CD4-positive, alpha-beta T cell treated with Interferon alpha-2 for 1 hour (primary cell): ENCODE measurements around the gene NF2.
"Not testable (repeated sequence)": the region's sequence is repeated elsewhere in the genome, so short reads cannot be mapped to it uniquely, and the experiment has no call there.

ENCODE experiments used
- DNase-seq, 2 donors: peaks; one replicate each; pipeline ENCODE4 v3.0.0-alpha.2; 2020 to 2022

The NF2 gene

DNA sequence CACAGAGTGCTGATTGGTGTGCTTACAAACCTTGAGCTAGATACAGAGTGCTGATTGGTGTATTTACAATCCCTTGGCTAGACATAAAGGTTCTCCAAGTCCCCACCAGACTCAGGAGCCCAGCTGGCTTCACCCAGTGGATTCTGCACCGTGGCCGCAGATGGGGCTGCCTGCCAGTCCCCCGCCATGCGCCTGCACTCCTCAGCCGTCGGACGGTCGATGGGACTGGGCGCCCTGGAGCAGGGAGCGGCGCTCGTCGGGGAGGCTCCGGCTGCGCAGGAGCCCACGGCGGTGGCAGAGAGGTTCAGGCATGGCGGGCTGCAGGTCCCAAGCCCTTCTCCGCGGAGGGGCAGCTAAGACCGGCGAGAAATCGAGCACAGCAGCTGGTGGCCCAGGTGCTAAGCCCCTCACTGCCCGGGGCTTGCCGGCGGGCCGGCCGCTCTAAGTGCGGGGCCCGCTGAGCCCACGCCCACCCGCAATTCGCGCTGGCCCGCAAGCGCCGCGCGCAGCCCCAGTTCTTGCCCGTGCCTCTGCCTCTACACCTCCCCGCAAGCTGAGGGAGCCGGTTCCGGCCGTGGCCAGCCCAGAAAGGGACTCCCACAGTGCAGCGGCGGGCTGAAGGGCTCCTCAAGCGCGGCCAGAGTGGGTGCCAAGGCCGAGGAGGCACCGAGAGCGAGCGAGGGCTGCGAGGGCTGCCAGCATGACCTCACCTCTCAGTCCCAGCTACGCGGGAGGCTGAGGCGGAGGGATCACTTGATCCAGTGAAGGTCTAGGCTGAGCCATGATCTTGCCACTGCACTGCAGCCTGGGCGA, 5.4 kb upstream of the NF2 start:
- DNase-seq = not testable (repeated sequence)

DNA sequence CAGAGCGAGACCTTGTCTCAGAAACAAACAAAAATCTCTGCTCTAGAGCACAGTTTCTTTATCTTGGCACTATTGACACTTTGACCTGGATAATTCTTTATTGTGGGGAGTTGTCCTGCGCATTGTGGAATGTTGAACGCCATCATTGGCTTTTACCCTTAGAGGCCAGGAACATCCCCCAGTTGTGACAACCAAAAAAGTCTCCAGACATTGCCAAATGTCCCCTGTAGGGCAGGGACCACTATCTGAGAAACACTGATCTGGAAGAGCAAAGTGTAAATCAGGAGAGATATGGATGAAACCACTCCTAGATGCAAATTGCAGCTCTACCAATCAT, 4.8 kb upstream of the NF2 start:
- DNase-seq = no peak

DNA sequence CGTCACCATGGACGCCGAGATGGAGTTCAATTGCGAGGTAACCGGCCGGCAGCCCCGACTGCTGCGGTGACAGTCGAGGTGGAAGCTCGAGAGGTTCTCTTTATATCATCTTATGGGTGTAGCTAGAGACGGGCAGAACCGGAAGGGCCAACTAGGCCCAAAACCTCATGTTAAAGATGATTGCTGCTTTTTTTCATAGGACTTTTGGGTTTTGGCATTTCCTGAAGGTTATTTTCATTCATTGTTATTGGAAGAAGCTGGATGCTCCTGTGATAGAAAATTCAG, 585 bp downstream of the NF2 start:
- peak; percentile 26 to 48 for DNase-seq

GRCh38 chr22:29605527-29605850, 2.1 kb downstream of the NF2 start:
- DNase-seq = no peak

DNA sequence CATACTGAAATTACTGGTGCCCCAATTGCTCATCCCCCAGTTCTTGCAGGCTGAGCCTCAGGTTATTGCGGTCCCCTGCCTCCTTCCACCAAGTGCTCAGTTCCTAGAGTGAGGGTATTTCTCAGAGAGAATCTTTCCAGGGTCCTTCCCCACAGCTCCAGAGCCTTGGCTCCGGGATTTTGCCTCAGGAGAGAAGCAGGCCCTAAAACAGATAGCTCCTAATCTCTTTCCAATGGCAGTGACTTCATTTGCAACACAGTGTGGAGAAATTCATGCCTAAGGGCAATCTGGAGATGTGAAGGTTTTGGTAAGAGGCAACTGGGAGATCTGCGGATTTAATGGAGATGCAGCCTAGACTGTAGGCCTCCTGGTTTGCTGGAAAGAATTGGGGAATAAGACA, 2.9 kb downstream of the NF2 start:
- DNase-seq = no peak

DNA sequence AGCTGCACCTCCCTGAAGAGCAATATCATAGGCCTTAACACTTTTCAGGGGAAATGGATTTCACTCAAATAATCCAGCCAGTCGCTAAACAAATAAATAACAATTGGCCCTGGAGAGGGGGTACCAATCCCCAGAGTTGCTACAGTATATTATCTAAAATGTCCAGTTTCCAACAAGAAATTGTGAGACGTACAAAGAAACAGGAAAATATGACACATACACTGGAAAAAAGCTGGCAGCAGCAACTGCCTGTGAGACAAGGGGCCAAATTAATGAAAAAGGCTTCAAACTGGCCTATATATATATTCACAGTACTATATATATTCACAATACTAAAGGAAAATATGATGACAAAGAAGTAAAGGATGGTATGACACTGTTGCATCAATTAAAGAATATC, 4.0 kb downstream of the NF2 start:
- no peak for DNase-seq

DNA sequence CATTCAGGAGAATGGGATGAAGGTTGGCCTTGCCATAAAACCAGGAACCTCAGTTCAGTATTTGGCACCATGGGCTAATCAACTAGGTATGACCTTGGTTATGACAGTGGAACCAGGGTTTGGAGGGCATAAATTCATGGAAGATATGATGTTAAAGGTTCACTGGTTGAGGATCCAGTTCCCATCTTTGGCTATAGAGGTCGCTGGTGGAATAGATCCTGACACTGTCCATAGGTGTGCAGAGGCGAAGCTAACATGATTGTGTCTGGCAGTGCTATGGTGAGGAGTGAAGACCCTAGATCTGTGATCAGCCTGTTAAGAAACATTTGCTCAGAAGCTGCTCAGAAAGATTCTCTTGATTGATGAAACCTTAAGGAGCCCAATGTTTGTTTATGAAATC, 5.7 kb downstream of the NF2 start:
- no peak for DNase-seq

DNA sequence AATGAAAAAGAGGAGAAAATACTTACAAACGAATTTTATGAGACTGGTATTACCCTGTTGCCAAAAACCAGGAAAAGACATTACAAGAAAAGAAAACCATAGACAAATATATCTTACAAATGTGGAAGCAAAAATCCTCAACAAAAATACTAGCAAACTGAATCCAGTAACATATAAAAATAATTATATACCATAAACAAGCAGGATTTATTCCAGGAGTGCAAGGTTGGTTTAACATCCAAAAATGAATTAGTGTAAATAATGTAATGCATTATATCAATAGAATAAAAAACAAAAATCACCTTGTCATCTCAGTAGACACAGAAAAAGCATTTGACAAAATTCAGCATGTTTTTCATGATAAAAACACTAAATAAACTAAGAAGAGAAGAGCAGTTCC, 7.3 kb downstream of the NF2 start:
- no peak for DNase-seq

- no peak for DNase-seq
Measured at GRCh38 chr22:29615705-29616327, 12.4 kb downstream of the NF2 start.

- no peak for DNase-seq
Measured at GRCh38 chr22:29617922-29618629, 14.6 kb downstream of the NF2 start.

DNA sequence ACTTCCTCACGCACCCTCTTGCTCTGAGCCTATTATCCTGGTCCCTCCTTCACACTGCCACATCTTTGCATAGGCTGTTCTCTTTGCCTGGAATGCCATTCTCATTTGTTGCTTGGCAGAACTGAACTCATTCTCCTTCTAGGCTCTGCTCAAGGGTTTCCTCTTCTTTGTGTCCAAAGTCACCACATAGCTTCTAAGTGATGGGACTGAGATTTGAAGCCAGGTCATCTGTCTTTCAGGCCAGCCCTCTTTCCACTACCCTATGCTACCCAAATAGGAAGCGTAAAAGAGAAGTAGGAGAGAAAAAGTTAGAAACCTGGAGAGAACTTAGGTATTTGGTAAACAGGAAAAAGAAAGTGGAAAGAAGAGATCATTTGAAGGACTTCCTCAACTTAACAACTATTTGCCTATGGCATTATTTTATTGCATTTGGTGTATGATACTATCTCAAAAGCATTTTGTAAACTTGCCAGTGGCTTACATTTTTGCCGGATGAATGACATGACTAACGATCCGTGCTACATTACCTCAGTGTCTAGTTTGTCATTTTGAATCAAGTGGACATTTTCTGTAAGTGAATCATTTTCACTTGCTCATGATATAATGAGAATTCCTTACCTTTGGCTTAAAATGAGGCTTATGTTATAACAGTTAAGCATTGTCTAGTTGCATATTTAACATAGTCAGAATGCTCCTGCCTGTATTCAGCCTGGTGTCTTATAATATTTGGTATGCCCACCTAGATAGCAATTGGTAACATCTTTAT, 18.5 kb downstream of the NF2 start:
- DNase-seq = no peak

DNA sequence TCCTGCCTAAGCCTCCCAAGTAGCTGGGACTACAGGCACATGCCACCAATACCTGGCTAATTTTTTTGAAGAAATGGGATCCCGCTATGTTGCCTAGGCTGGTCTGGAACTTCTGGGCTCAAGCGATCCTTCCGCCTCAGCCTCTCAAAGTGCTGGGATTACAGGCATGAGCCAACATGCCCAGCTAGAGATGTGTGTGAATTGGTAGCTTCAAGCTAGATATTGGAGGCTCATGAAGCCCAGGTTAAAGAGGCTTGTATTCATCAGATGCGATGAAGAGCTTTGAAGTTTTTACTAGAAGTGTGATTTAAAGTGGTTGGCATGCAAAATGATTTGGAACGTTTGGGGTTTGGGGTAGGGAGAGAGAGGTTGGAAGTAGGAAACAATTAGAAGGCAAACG, 19.6 kb downstream of the NF2 start:
- no peak for DNase-seq

- no peak for DNase-seq
Measured at GRCh38 chr22:29623553-29624169, 20.2 kb downstream of the NF2 start.

GRCh38 chr22:29625090-29625825, 21.8 kb downstream of the NF2 start:
- DNase-seq = peak; percentile 34 to 57

DNA sequence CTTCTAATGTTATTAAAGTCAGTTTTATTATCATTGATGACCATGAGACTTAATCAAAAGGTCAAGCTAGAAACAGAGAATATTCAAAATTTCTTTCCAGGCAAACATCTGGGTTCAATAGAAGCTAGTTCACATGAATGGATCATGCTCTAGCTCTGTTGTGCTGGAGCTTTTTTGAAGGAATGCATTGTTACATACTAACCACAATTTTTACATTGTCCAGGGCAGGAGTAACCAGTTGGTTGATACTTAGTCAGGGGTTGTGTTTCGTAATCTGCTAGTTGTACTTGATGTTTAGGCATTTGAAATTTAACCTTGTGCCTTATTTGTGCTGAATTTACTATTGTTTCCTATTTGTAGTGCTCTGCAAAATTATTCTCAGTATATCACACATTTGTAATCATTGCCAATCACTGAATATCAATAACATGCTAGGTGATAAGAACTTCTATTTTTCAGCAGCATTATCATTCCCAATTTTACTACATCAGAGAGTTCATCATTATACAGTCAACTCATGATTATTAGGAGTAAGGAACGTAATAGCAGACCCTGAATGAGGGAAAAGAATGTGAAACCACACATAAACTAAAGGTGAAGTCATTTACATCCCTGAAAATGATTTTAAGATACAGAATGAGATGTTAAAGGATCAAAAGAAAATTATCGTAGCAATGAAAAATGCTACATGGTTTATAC, 23.2 kb downstream of the NF2 start:
- no peak for DNase-seq

- no peak for DNase-seq
Measured at GRCh38 chr22:29627196-29627535, 23.7 kb downstream of the NF2 start.

DNA sequence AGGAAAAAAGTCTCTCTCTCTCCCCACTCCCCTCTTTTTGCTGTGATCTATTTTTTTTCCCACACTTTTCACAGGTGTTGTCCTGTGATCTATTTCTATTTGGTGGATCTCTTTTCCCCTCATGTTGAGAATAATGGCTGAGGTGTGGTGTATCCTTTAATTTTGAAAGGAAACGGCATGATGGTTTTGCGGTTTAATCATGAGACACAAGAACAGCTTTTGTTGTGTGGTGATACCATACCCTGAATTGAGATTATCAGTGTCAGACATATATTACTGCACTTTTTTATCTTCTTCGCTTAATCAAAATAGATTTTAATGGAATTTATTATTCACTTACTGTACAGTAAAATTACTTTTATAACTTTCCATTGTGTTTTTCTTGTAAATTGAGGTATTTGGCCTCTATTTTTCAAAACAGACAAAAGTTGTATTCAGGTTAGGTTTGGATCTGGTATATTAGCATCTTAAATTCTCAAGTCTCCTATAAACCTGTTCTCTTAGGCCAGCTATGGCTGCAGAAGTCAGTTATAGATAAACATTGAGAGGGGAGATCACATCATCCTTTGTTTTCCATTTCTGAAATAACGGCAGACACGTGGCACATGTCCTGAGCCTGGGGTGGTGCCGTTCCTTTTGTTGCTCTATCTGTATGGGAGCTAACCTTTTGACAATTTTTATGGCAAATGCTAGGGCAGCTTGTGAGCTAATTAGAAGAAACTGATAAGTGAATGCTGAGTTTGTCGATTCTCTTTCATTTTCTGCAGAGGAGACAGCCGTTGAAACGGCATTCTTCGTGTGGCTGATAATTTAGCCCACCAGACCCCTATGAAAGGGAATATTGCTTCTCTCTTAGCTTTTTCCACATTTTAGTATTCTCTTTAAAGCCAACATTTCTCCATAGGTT, 25.8 kb downstream of the NF2 start:
- no peak for DNase-seq

DNA sequence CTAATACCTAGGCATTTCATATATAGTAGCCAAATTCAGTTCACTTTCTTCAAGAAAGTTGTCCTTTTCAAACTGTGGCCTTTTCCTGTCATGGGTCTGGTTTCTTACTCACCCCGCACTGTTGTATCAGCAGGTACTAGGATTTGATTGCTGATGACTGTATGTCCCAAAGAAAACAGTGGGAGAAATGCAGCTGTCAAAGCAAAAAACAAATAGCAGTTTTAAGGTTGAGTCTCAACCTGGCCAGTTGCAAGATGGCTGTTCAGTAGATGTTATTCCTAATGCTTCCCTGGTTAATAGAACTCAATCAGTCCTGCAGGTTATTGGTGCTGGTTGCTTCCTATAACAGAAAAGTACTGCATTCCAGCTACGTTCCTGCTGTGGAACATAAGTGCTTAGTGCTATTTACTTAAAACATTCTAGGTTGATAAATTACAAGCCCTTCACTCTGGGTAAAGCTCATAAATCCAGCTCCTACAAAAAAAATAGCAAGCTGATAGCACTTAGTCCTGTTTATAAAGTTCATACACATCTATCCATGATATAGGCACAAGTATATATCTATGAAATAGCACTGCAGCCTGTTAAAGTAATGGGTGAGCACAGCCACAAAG, 26.6 kb downstream of the NF2 start:
- no peak for DNase-seq

DNA sequence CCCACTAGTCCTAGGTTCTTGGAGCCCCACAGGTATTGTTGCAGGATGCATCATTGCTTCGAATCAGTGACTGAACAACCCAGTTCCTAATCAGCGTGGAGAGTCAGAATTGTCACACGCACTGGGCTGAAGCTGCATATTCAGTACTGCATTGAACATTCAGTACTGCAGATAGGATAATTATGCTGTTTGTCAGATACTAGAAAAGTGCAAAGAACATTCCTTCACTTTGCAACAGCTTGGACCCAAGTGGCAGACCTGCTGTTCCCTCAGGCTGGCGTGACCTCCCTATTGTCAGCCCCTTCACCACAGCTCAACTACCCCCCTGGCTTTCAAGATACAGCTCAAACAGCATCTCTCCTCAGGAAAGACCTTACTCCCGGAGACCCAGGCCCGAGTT, 27.6 kb downstream of the NF2 start:
- no peak for DNase-seq

DNA sequence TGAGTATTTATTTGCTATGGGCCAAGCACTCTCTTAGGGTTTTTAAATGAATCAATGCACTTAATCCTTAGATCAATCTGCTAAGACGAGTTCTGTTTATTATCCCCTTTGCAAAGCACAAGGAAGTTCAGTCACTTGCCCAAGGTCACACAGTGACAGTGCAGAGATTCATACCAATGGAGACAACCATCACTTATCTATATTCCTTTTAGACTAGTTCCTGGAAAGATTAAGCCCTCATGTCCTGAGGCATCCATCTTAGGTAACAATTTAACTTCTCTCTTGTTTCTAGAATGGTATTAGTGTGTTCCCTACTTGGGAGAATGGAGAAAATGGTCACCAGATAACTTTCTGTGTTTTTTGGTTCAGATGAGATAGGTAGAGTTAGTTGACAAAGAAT, 28.3 kb downstream of the NF2 start:
- DNase-seq = no peak

DNA sequence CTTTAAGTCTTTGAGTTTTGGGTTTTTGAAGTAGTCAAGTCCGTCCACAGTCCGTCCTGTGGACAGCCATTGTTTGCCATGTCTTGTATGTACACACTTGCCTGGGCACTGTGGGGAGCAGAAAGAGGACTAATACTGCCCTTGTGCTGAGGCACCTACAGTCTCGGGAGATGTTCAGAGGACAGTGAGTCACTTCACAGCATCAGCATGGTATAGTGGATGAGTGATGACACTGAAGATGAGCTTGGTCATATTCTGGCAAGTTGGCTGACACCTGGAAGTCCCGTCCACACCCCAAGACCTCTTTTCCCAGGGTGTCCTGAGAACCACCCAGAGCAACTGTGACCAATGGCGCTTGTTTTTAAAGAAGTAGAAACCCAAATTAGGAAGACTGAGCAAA, 29.2 kb downstream of the NF2 start:
- no peak for DNase-seq
